A172 (cell line): ENCODE measurements around the gene FAM50B. TPM values are rescaled to one million over a fixed set of nuclear protein-coding genes. Genes with fewer than 3 reads are reported as not detected.
"Not testable (repeated sequence)": the region's sequence is repeated elsewhere in the genome, so short reads cannot be mapped to it uniquely, and the experiment has no call there.

Experiments
- DNase-seq: peaks from one replicate; pipeline ENCODE4 v3.0.0-alpha.2; 2015; ENCODE audit warnings: low spot score
- total RNA-seq: library from RNA; depleted of rRNA; stranded (reverse); fragments of >200 nt; shearing (Covaris generic); gene quantifications from 2 replicates; pipeline ENCODE4 v1.2.3, GENCODE V29; 2014

Gene FAM50B
- total RNA-seq, 1 experiment from 2014 or later: 5.8 TPM

DNA sequence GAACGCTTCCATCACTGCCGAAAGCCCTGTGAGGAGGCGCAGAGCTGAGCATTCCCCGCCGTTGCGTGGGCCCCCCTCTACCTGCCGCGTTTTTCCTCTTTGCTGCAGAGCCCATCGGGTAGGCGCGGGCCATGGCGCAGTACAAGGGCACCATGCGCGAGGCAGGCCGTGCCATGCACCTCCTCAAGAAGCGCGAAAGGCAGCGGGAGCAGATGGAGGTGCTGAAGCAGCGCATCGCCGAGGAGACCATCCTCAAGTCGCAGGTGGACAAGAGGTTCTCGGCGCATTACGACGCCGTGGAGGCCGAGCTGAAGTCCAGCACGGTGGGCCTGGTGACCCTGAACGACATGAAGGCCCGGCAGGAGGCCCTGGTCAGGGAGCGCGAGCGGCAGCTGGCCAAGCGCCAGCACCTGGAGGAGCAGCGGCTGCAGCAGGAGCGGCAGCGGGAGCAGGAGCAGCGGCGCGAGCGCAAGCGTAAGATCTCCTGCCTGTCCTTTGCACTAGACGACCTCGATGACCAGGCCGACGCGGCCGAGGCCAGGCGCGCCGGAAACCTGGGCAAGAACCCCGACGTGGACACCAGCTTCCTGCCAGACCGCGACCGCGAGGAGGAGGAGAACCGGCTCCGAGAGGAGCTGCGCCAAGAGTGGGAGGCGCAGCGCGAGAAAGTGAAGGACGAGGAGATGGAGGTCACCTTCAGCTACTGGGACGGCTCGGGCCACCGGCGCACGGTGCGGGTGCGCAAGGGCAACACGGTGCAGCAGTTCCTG lies 693 bp downstream of the FAM50B start:
- no peak for DNase-seq

DNA sequence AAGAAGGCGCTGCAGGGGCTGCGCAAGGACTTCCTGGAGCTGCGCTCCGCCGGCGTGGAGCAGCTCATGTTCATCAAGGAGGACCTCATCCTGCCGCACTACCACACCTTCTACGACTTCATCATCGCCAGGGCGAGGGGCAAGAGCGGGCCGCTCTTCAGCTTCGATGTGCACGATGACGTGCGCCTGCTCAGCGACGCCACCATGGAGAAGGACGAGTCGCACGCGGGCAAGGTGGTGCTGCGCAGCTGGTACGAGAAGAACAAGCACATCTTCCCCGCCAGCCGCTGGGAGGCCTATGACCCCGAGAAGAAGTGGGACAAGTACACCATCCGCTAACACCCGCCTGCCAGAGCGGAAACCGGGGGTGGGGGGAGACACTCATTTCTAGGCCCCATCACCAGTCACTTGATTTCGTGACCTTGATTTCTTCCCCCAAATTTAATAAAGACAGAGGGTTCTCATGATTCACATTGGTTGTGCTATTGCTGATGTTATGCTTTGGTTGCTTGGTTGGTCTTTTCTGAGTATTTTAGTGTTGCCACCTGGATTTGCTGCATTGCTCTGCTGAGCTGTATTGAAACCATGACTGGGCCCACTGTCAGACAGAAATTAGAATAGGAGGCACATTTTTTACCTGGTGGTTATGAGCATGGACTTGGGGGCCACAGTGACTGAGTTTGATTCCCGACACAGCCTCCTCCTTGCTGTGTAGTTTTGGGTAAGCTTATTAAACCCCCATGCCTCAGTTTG lies 1.5 kb downstream of the FAM50B start:
- no peak for DNase-seq

DNA sequence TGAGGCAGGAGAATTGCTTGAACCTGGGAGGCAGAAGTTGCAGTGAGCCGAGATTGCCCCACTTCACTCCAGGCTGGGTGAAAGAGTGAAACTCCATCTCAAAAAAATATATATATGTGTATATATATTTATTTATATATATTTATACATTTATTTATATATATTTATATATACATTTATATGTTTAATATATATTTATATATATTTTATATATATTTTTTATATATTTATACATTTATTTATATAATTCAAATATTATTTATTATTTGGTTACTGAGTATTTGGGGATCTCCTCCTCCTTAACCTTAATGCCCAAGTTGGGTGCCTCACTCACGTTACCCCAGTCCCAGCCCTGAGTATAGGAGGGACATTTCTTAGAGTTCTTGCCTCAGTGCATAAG lies 2.7 kb downstream of the FAM50B start:
- no peak for DNase-seq

DNA sequence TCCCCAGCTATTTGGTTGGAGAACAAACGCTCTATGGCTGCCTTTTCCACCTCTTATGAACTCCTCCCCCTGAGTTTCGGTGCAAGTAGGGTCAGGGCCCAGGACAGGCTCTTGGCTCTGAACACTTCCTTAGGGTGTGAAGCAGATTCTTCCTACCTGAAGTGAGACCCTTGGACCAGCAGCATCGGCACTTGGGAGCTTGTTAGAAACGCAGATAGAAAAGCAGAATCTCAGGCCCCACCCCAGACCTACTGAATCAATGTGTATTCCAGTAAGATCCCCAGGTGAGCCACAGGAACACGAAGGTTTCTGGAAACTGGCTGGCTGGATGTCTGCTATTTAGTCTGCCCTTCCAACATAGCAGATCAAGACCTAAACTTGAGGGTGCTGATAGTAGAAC lies 3.2 kb downstream of the FAM50B start:
- no peak for DNase-seq

DNA sequence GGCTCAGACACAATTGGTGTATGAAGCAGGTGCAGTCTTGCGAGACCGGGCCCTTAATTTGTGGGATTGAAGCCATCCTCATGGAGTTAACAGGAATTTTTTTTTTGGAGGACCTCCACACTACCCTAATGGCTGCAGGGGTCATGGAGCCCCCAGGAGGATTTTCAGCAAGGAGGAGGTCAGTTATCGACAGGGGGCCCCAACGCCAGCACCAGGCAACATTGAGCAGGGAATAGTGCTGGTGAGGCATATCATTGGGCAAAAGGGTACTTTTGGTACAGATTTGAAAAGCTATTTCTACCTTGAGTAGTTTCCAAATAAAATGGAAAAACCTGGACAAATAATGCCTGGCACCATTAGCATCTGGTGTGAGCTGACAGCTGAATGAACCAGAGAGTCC lies 6.7 kb downstream of the FAM50B start:
- DNase-seq: no peak

DNA sequence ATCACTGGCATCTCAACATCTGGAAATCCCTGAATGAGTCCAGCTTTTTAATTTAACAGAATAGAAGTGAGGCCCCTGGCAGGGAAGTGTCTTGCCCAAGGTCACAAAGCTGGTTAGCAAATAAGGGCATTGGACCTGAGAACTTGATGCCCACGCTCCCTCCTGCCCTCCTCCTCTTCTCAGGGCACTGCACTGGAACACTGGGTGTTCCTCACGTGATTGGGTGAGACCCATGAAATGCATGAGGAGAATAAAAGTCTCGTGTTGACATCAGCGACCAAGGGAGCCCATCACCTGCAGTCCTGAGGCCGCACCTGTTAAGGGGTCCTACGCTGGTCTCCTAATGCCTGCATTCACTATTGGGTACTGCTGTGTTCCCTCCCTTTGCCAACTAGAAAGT lies 7.4 kb downstream of the FAM50B start:
- no peak for DNase-seq

DNA sequence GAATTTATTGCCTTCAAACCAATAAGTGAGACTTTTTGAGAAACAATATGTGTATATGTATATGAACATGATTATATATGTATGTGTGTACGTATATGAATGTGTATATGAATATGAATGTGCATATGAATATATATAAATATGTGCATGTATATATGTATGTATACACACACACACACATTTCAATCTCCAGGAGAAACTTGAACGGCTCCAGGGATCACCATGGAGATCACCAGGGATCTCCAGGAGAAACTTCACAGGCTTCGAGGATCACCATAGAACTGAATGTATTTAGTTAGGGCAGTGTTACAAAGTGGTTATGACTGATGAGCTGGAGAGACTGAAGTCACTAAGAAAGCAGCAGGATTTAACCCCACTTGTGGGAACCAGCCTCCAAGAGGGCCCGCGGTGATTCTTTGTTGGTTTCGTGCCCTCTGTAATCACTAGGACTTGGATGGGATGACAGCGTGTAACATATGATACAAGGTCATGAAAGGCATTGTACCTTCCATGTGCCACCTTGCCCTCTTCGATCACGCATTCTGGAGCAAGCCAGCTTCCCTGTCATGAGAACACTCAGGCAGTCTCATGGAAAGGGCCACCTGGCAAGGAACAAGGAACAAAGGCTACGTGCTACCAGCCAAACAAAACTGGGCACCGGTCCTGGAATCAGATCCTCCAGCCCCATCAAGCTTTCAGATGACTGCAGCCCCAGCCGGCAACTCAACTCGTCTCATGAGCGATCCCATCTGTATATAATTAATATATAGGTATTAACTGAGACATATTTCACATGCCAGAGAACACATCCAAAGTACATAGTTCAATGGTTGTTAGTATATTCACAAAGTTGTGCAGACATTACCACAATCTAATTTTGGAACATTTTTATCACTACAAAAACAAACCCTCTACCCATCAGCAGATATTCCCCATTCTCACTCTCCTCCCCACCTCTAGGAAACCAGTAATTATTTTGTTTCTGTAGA lies 8.6 kb downstream of the FAM50B start:
- DNase-seq: no peak

DNA sequence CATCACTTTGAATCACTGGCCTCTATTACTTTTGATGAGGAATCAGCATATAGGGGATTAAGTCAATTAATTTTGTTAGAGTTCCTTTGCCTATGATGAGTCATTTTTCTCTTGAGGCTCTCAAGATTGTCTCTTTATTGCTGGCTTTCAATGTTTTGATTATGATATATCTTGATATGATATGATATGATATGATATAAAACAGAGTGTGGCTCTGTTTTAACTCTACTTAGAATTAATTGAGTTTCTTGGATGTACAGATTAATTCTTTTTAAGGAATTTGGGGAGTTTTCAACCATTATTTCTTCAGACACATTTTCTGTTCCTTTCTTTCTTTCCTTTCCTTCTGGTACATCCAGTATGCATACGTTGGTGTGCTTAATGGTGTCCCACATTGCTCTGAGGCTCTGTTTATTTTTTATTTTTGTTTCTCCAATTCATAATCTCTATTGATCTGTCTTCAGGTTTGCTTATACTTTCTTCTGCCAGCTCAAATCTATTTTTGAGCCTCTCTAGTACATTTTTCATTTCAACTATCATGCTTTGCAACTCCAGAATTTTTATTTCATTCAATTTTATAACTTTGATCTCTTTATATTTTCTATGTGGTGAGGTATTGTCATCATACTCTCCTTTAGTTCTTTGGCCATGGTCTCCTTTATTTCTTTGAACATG lies 10.8 kb downstream of the FAM50B start:
- no peak for DNase-seq

DNA sequence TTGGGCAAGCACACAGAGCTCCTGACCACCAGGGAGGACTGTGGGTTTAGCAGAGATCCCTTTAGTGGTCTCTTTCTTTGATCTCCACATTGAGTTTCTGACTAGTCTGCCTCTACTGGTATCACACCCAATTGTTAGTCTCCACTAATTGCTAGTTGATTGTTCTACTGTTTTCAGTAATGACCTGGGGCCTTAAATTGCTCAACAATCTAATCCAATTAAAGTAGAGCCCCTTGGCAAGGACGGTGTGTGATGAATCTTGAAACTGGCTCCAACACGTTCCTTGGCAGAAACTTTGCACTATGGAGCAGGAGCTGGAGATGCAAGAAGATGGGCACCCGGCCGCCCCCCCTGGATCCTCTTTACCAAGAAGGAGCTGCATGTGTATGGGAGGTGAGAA lies 12.3 kb downstream of the FAM50B start:
- DNase-seq: no peak

DNA sequence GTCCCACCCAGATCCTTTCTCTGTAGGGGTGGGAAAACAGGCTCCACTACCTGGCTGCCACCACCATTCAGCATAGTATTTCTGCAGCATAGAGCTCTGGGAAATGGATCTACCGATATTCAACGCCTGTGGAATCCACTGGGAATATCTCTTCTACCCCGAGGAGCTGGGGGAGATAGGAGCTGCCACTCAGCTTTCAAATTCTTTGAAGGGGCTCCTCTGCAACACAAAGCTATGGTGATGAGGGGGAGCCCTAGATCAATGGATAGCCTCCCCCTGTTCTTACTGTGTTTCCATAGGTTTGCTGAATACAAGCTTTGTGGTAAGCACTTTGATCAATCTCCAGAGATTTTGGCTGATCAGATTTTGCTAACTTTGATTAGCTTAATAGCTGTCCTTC lies 12.9 kb downstream of the FAM50B start:
- DNase-seq: no peak

DNA sequence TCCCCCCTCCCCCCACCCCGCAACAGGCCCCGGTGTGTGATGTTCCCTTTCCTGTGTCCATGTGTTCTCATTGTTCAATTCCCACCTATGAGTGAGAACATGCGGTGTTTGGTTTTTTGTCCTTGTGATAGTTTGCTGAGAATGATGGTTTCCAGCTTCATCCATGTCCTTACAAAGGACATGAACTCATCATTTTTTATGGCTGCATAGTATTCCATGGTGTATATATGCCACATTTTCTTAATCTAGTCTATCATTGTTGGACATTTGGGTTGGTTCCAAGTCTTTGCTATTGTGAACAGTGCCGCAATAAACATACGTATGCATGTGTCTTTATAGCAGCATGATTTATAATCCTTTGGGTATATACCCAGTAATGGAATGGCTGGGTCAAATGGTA lies 14.1 kb downstream of the FAM50B start:
- not testable (repeated sequence) for DNase-seq

DNA sequence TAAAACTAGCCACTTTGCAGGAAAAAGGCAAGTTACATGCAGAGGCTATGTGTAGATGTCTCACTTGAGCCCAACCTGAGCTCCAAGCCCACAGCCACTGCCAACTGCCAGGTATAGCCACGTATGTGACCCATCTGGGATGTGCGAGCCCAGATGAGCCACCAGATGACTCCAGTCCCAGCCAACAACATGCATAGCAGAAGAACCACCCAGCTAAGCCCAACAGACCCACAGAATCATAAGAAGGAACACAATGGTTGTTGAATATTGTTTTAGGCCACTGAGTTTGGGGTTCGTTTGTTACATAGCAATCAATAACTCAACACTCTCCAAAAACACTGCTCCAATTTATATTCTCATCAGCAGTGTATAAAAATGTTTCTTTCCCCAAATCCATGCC lies 16.3 kb downstream of the FAM50B start:
- DNase-seq: no peak

DNA sequence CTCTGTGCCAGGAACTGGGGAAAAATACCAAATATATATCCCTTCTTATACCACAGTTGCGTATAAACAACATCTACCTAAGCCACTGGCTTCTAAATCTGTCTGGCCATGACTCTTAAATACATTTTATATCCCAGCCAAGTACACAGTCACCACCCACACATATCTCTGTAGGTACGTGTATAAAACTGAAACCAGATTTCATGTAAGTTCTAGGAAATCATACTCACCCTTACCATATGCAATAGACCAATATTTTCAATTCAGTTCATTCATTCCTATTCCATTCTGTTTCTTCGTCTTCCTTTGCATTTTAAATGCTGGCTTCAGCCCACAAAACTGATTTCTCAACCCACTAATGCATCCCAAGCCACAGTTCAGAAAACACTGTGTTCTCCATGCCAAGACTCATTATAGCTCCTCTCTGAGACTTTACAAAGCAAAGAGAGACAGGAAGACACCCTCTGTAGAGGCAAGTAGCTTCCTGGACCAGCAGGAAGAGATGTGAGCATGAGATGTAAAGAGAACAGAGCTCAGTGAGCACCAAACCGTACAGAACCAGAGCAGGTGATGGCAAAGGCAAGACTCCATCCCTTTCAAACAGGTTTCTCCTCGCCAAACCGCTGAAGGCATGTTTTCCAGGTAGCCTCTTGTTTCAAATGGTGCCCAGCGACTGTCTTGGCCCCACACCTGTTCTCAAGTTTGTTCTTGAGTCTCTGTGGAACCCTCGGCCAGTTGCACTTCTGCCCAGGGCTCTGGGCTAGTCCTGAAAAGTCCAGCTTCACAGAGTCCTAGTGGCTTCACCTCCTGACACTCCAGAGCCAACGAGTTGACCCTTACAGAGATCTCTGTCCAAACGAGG lies 18.7 kb downstream of the FAM50B start:
- DNase-seq: no peak

DNA sequence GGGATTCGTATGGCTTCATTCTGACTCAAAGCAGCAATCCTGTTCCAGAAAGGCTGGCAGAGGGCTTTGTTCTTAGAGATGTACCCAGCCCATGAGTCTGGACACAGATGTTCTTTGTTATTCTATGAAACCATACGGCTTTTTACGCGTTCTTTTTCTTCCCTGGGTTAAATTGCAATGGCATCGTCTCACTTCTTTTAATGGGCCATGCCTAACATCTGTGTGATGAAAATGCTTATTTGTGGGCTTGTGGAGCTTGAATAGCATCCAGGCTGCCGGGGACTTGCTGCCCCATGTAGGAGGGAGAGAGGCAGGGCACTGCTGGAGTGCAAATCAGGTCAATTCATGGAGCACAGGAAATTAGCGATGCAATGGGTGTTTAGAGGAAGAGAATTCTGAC lies 19.4 kb downstream of the FAM50B start:
- no peak for DNase-seq

DNA sequence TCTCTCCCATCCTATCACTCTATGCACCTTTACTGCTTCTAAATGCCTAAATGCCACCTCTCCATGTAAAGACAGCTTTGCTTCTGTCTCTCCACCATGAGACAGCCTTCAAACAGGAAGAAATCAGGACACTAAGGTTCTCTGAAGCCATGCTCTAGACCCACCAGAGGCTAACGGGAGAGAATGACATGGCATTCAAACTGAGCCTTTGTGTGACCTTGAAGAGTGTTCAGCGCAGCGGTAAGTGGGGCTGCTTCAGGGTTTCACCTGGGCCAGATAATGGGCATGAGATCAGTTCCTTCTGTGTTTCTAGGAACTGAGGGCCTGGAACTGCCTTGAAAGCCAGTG lies 20.1 kb downstream of the FAM50B start:
- DNase-seq: no peak

DNA sequence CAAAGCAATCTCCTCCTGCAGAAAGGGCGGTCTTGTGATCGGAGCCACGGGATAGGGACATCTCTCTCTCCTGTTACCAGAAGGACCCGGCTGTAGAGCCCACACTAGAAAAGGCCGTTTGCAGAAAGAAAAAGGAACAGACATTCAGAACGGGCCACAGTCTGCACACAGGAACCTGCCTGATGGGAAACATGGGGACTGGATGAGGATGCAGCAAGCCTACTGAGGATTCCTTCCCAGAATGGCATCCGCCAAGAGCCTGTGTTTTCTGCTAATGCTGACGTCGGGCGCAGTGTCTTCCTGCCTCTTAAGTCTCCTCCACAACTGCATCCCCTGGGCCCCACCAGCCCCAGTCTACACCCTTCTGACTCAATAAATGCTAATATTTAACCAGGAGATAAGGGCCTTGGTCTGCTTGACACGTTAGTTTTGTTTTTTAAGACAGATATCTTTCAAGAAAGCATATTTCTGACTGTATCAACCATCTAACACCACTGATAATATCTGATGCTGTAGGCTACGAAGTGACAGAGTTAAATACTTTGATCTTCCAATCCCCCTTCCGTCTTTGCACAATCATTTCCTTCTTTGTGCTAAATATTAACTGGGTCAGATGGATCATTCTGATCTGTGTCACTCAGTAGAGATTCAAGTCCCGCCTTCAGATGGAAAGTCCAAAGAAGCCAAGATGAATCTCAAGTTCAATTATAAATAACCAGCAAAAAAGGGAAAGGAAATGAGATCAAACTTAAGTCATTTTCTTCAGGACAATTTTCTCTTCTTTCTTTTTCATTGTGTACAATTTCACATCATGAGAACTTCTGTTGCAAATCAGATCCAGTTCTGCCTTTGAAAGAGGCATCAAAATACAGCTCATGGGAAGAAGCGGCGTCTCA lies 20.7 kb downstream of the FAM50B start:
- DNase-seq: no peak

DNA sequence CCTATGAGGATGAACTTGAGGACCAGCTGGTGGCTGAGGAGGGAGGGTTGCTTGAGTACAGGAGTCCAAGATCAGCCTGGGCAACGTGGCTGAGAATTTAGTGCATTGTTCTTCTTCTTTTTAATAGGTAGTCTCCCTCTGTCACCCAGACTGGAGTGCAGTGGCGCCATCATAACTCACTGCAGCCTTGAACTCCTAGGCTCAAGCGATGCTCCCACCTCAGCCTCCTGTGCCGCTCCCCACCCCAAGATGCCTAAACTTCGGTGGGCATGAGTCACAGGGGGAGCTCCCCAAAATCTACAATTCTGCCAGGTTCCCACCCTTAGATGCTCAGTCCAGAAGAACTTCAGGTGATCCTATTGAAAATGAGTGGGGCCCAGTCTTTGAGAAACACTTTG lies 21.4 kb downstream of the FAM50B start:
- DNase-seq: no peak

DNA sequence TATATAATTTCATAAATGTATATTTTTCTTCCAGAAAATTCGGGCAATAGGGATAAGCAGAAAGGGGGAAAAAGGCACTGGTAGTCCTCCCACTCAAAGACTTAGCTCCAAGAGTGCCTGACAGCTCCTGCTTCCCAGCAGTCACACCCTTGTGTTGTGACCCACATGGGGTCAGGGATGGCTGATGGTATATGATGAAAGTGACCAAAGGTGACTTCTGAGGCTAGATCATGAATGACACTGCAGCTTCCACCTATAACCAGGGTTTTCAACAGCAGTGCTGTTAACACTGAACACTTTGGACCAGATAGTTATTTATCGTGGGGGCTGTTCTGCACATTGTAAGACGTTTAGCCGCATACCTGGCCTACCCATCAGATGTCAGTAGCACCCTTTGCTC lies 22.3 kb downstream of the FAM50B start:
- no peak for DNase-seq

DNA sequence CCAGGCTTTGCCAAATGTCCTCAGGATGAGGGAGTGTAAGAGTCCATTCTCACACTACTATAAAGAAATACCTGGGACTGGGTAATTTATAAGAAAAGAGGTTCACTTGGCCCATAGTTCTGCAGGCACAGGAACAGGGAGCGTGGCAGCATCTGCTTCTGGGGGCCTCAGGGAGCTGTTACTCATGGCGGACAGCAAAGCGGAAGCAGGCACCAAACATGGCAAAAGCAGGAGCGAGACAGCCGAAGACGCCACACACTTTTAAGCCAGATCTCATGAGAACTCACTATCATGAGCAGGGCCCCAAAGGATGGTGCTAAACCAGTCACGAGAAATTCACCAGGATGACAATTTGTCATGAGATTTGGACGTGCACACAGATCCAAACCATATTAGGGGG lies 22.8 kb downstream of the FAM50B start:
- DNase-seq: no peak

DNA sequence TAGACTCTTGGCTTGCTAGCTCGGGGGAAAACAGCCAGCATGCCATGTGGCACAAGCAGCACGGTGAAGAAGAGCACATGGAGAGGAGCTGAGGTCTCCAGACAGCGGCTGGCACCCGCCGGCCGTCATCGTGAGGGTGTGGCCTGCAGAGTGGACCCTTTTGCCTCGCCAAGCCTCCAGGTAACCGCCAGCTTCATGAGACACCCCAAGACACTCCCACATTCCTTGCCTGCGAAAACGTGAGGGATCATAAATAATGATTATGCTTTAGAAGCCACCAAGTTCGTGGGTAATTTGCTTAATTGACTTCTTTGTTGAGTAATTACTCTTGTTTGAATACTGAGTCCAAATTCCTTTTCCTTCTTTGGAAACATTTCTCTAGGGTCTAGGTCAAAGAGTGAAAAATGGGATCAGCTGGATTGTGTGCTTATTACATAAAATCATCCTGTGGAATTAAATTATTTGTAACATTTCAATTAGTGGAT lies 23.2 kb downstream of the FAM50B start:
- no peak for DNase-seq
